HepG2 (cell line): ENCODE measurements around the gene TYMS. TPM values are rescaled to one million over a fixed set of nuclear protein-coding genes. Genes with fewer than 3 reads are reported as not detected.

ENCODE experiments used
- ASH2L ChIP-seq: fragments of 300-600, 200-600 bp; sonication (generic); IDR thresholded peaks from 2 replicates; pipeline ENCODE4 v1.7.0; 2017; ENCODE audit warnings: low read depth, mild to moderate bottlenecking, moderate library complexity, mixed read lengths, low read length; ENCODE audit not compliant: insufficient read length
- FOXO1 ChIP-seq: sonication (generic); formaldehyde crosslinking; IDR thresholded peaks from 2 replicates; pipeline ENCODE4 v1.4.0; 2020; ENCODE audit warnings: missing genetic modification reagents
- HOXA3 ChIP-seq: sonication (generic); formaldehyde crosslinking; IDR thresholded peaks from 2 replicates; pipeline ENCODE4 v1.5.0; 2020; ENCODE audit warnings: missing genetic modification reagents
- MXI1 ChIP-seq: IDR thresholded peaks from 3 replicates; pipeline ENCODE4 v1.6.1; 2012; ENCODE audit warnings: low read depth, low read length, inconsistent platforms, borderline replicate concordance
- NRL ChIP-seq: sonication (generic); formaldehyde crosslinking; IDR thresholded peaks from 2 replicates; pipeline ENCODE4 v1.5.0; 2020; ENCODE audit warnings: missing genetic modification reagents, mild to moderate bottlenecking, moderate library complexity, borderline replicate concordance
- PTBP1 ChIP-seq: fragments of 200-400 bp; formaldehyde crosslinking; IDR thresholded peaks from 2 replicates; pipeline ENCODE4 v1.6.1; 2018; ENCODE audit warnings: low read length, low read depth; ENCODE audit not compliant: poor library complexity, severe bottlenecking
- TBL1XR1 ChIP-seq: fragments of 150-350 bp; IDR thresholded peaks from 2 replicates; pipeline ENCODE4 v1.6.1; 2014; ENCODE audit warnings: borderline replicate concordance, low read length; ENCODE audit not compliant: partially characterized antibody
- ZBTB1 ChIP-seq: sonication (generic); formaldehyde crosslinking; IDR thresholded peaks from 2 replicates; pipeline ENCODE4 v1.4.0; 2020; ENCODE audit warnings: missing genetic modification reagents, borderline replicate concordance
- ZNF75D ChIP-seq: sonication (generic); formaldehyde crosslinking; IDR thresholded peaks from 2 replicates; pipeline ENCODE4 v1.8.1; 2023; ENCODE audit warnings: missing genetic modification reagents, mild to moderate bottlenecking, borderline replicate concordance
- polyA plus RNA-seq, 8 experiments: library from polyadenylated mRNA; depleted of rRNA in 3 of 8; stranded (reverse) in 7 of 8; unstranded in 1 of 8; fragments of >200 nt; fragmentation: Illumina TruSeq in 4 of 8; extraction: Trizol in 4 of 8; gene quantifications; 2 replicates each; pipeline versions ENCODE4 v1.2.1 to v1.2.3, GENCODE V29; 2011 to 2016; ENCODE audit warnings: low read depth in 4 of 8, missing spikeins in 1 of 8, mixed read lengths in 1 of 8; ENCODE audit not compliant: insufficient read depth in 1 of 8
- total RNA-seq, 5 experiments: library from RNA; depleted of rRNA; stranded (reverse); fragments of >200 nt; fragmentation: Illumina TruSeq; extraction: Trizol; gene quantifications; 2 replicates each; pipeline ENCODE4 v1.2.3, GENCODE V29; 2016; ENCODE audit warnings: low read depth in 1 of 5
- TF ChIP-seq, protein P1 (sequence below): sonication (generic); formaldehyde crosslinking; IDR thresholded peaks from 2 replicates; pipeline ENCODE4 v1.4.0; 2020; ENCODE audit warnings: missing genetic modification reagents
- TF ChIP-seq, protein P2 (sequence below): sonication (generic); formaldehyde crosslinking; IDR thresholded peaks from 2 replicates; pipeline ENCODE4 v1.4.0; 2020; ENCODE audit warnings: mild to moderate bottlenecking, missing genetic modification reagents, borderline replicate concordance
- TF ChIP-seq, protein P3 (sequence below): sonication (generic); formaldehyde crosslinking; IDR thresholded peaks from 2 replicates; pipeline ENCODE4 v1.5.1; 2020; ENCODE audit warnings: missing genetic modification reagents, mild to moderate bottlenecking, borderline replicate concordance
- TF ChIP-seq, protein P4 (sequence below): sonication (generic); formaldehyde crosslinking; IDR thresholded peaks from 2 replicates; pipeline ENCODE4 v1.4.0; 2020; ENCODE audit warnings: missing genetic modification reagents, borderline replicate concordance

Gene TYMS
- total and polyA plus RNA-seq, 2 of the 13 experiments (the other 11 are each of a cell fraction or from before 2014, with no cell fraction given), result 80.1 to 106 TPM

DNA sequence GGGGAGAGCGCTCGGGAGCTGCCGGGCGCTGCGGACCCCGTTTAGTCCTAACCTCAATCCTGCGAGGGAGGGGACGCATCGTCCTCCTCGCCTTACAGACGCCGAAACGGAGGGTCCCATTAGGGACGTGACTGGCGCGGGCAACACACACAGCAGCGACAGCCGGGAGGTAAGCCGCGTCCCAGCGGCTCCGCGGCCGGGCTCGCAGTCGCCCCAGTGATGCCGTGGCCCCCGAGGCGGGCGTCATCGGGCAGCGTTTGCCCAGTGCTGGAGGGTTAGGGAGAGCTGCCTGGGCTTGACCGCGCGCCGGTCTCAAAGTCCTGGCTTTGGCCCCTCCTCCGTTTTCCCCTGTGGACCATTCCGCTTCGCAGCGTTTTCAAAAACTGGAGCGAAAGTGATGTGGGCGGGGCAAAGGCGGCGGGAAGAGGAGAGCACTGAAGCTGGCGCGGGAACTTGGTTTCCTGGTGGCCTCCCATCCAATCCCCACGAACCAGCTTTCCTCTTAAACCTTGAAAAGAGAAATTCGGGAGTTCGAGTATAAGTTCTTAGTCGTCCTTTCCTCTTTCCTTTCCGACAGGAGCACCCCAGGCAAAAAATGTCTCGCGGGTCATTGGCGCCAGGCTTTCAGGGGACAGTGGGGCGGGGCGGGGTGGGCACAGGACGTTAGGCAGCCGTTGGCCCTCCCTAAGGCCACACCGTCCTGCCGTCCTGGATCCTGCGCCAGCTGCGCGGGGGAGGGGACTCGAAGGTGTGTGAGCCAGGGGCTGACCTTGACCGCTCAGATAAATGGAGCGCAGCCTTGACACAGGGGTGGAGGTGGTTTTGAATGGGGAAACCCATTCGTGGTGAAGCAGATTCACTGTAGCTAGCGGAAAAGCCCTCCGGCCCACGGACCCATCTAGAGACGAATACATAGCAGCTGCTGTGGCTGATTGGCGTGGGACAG, 821 bp downstream of the TYMS start (continued):
- TF ChIP-seq, protein P1, sequence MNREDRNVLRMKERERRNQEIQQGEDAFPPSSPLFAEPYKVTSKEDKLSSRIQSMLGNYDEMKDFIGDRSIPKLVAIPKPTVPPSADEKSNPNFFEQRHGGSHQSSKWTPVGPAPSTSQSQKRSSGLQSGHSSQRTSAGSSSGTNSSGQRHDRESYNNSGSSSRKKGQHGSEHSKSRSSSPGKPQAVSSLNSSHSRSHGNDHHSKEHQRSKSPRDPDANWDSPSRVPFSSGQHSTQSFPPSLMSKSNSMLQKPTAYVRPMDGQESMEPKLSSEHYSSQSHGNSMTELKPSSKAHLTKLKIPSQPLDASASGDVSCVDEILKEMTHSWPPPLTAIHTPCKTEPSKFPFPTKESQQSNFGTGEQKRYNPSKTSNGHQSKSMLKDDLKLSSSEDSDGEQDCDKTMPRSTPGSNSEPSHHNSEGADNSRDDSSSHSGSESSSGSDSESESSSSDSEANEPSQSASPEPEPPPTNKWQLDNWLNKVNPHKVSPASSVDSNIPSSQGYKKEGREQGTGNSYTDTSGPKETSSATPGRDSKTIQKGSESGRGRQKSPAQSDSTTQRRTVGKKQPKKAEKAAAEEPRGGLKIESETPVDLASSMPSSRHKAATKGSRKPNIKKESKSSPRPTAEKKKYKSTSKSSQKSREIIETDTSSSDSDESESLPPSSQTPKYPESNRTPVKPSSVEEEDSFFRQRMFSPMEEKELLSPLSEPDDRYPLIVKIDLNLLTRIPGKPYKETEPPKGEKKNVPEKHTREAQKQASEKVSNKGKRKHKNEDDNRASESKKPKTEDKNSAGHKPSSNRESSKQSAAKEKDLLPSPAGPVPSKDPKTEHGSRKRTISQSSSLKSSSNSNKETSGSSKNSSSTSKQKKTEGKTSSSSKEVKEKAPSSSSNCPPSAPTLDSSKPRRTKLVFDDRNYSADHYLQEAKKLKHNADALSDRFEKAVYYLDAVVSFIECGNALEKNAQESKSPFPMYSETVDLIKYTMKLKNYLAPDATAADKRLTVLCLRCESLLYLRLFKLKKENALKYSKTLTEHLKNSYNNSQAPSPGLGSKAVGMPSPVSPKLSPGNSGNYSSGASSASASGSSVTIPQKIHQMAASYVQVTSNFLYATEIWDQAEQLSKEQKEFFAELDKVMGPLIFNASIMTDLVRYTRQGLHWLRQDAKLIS (CRISPR knock-in tag), result 0 out of 2 replicates have a peak, but pooled peaks have one; percentile 86
- TF ChIP-seq, protein P2, sequence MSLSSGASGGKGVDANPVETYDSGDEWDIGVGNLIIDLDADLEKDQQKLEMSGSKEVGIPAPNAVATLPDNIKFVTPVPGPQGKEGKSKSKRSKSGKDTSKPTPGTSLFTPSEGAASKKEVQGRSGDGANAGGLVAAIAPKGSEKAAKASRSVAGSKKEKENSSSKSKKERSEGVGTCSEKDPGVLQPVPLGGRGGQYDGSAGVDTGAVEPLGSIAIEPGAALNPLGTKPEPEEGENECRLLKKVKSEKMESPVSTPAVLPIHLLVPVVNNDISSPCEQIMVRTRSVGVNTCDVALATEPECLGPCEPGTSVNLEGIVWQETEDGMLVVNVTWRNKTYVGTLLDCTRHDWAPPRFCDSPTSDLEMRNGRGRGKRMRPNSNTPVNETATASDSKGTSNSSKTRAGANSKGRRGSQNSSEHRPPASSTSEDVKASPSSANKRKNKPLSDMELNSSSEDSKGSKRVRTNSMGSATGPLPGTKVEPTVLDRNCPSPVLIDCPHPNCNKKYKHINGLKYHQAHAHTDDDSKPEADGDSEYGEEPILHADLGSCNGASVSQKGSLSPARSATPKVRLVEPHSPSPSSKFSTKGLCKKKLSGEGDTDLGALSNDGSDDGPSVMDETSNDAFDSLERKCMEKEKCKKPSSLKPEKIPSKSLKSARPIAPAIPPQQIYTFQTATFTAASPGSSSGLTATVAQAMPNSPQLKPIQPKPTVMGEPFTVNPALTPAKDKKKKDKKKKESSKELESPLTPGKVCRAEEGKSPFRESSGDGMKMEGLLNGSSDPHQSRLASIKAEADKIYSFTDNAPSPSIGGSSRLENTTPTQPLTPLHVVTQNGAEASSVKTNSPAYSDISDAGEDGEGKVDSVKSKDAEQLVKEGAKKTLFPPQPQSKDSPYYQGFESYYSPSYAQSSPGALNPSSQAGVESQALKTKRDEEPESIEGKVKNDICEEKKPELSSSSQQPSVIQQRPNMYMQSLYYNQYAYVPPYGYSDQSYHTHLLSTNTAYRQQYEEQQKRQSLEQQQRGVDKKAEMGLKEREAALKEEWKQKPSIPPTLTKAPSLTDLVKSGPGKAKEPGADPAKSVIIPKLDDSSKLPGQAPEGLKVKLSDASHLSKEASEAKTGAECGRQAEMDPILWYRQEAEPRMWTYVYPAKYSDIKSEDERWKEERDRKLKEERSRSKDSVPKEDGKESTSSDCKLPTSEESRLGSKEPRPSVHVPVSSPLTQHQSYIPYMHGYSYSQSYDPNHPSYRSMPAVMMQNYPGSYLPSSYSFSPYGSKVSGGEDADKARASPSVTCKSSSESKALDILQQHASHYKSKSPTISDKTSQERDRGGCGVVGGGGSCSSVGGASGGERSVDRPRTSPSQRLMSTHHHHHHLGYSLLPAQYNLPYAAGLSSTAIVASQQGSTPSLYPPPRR, result 0 out of 2 replicates have a peak, but pooled peaks have one; percentile 13
- TF ChIP-seq PTBP1 (no peak), HOXA3 (peak; percentile 58), TBL1XR1 (no peak), NRL (CRISPR knock-in tag) (peak; percentile 90; the same call in 1 of the 2 replicates), ASH2L (peak; percentile 91), ZNF75D (peak; percentile 68; the same call in 1 of the 2 replicates), ZBTB1 (CRISPR knock-in tag) (no peak), FOXO1 (CRISPR knock-in tag) (peak; percentile 52; the same call in 1 of the 2 replicates), MXI1 (peak; percentile 85; the same call in 2 of the 3 replicates)
- TF ChIP-seq, protein P3, sequence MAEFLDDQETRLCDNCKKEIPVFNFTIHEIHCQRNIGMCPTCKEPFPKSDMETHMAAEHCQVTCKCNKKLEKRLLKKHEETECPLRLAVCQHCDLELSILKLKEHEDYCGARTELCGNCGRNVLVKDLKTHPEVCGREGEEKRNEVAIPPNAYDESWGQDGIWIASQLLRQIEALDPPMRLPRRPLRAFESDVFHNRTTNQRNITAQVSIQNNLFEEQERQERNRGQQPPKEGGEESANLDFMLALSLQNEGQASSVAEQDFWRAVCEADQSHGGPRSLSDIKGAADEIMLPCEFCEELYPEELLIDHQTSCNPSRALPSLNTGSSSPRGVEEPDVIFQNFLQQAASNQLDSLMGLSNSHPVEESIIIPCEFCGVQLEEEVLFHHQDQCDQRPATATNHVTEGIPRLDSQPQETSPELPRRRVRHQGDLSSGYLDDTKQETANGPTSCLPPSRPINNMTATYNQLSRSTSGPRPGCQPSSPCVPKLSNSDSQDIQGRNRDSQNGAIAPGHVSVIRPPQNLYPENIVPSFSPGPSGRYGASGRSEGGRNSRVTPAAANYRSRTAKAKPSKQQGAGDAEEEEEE, result peak; percentile 52; the same call in 1 of the 2 replicates
- TF ChIP-seq, protein P4, sequence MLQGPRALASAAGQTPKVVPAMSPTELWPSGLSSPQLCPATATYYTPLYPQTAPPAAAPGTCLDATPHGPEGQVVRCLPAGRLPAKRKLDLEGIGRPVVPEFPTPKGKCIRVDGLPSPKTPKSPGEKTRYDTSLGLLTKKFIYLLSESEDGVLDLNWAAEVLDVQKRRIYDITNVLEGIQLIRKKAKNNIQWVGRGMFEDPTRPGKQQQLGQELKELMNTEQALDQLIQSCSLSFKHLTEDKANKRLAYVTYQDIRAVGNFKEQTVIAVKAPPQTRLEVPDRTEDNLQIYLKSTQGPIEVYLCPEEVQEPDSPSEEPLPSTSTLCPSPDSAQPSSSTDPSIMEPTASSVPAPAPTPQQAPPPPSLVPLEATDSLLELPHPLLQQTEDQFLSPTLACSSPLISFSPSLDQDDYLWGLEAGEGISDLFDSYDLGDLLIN (CRISPR knock-in tag), result peak; percentile 95; the same call in 1 of the 2 replicates
